Fibroblast of skin of right quadriceps (primary cell): ENCODE measurements around the gene TNK1.
"Not testable (repeated sequence)": the region's sequence is repeated elsewhere in the genome, so short reads cannot be mapped to it uniquely, and the experiment has no call there.

Source experiments
- DNase-seq: peaks from one replicate; pipeline ENCODE4 v3.0.0-alpha.2; 2013

The TNK1 gene

GRCh38 chr17:7355573-7355972 lies 25.3 kb upstream of the TNK1 start:
- DNase-seq, result no peak

- DNase-seq, result peak; percentile 56
These were observed 24.8 kb upstream of the TNK1 start for GRCh38 chr17:7356072-7356549.

GRCh38 chr17:7356756-7357155 lies 24.1 kb upstream of the TNK1 start:
- DNase-seq, result peak; percentile 29

- DNase-seq, result no peak
These were observed 23.5 kb upstream of the TNK1 start for GRCh38 chr17:7357381-7357780.

GRCh38 chr17:7361906-7362305 lies 19.0 kb upstream of the TNK1 start:
- no peak for DNase-seq

GRCh38 chr17:7363311-7363710 lies 17.6 kb upstream of the TNK1 start:
- DNase-seq, result no peak

- DNase-seq, result not testable (repeated sequence)
These were observed 14.9 kb upstream of the TNK1 start for GRCh38 chr17:7365963-7366362.

- DNase-seq, result no peak
These were observed 13.8 kb upstream of the TNK1 start for GRCh38 chr17:7367083-7367482.

GRCh38 chr17:7367918-7368598 lies 12.8 kb upstream of the TNK1 start:
- no peak for DNase-seq

- DNase-seq, result not testable (repeated sequence)
These were observed 12.3 kb upstream of the TNK1 start for GRCh38 chr17:7368599-7368994.

GRCh38 chr17:7369825-7370224 lies 11.1 kb upstream of the TNK1 start:
- no peak for DNase-seq

GRCh38 chr17:7370853-7371252 lies 10.0 kb upstream of the TNK1 start:
- no peak for DNase-seq

- DNase-seq, result no peak
These were observed 6.5 kb upstream of the TNK1 start for GRCh38 chr17:7374353-7374752.

- no peak for DNase-seq
These were observed 1.8 kb upstream of the TNK1 start for GRCh38 chr17:7379134-7379533.

- peak; percentile 25 for DNase-seq
These were observed 568 bp upstream of the TNK1 start for GRCh38 chr17:7380321-7380720.

- no peak for DNase-seq
These were observed 2.0 kb downstream of the TNK1 start for GRCh38 chr17:7382901-7383300.

- no peak for DNase-seq
These were observed 2.5 kb downstream of the TNK1 start for GRCh38 chr17:7383371-7383741.

GRCh38 chr17:7383742-7384488 lies 3.0 kb downstream of the TNK1 start:
- DNase-seq, result peak; percentile 26

GRCh38 chr17:7384489-7385081 lies 3.7 kb downstream of the TNK1 start:
- no peak for DNase-seq

GRCh38 chr17:7388856-7389255 lies 8.0 kb downstream of the TNK1 start:
- no peak for DNase-seq

- DNase-seq, result no peak
These were observed 9.3 kb downstream of the TNK1 start for GRCh38 chr17:7389924-7390910.

- DNase-seq, result no peak
These were observed 10.4 kb downstream of the TNK1 start for GRCh38 chr17:7391307-7391706.
